T follicular helper cell (primary cell): ENCODE results near the gene RGS11.
"Not testable (repeated sequence)": the region's sequence is repeated elsewhere in the genome, so short reads cannot be mapped to it uniquely, and the experiment has no call there.

Experiments used
- DNase-seq: peaks from one replicate; pipeline ENCODE4 v3.0.0-alpha.2; 2020; ENCODE audit warnings: low read depth

RGS11 gene

DNA sequence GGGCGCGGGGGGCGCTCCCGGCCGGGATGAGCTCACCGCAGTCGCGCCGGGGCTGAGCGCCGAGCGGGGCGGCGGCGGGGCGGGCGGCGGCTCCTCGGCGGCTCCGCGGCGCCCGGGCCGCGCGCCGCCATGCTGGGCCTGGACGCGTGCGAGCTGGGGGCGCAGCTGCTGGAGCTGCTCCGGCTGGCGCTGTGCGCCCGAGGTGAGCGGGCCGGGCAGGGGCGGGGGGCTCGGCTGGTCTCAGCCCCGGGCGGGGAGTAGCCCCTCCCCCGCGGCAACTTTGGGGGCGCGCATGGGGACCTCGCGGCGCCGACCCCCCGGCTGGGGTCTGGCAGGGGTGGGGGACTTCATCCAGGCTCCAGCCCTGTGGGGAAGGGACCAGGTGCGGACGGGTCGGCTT is 4.8 kb upstream of the RGS11 start, which contains the start of gene ARHGDIG:
Gene ARHGDIG (plus strand): TSS at position 40 of the 400 bp plus-strand sequence. CDS start 90 bp downstream, at position 130.
- no peak for DNase-seq

DNA sequence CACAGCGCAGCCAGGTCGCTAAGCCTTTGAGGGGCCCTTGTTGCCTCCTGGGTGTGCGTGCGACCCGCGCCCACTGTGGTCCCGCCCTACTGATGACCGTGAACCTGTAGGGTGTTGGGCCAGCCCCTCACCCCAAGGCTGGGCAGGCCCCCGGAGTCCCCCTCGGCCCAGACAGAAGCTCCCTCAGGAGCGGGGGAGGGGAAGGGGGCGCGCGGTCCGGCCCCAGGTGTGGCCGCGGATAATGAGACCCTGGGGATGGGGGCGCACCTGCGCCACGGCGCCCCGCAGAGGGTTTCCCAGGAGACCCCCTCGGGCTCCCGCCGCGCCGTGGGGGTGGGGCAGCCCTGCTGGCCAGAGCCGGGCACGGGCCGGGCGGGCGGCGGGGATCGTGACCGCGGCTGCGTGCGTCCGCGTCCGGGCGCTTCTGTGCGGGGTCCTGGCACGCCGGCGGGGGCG is 4.3 kb upstream of the RGS11 start:
- DNase-seq: no peak

DNA sequence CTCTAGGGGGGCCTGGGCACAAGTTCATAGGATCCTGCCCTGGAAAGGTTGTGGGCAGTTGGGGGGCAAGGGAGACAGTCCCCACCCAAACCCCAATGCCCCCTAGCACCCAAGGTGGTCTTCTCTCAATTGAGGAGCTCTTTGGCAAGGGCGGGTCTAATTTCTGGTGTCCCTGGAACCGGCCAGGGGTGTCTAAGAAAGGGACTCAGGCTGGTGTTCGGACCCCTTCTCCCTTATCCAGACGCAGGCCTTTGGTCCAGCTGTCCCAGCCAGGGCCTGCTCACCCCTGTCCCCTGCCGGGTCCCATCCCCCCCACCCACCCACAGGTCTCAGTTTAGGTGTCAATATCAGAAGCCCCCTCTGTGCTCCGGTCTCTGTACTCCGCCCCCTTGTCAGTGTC is 3.8 kb upstream of the RGS11 start:
- DNase-seq: no peak

DNA sequence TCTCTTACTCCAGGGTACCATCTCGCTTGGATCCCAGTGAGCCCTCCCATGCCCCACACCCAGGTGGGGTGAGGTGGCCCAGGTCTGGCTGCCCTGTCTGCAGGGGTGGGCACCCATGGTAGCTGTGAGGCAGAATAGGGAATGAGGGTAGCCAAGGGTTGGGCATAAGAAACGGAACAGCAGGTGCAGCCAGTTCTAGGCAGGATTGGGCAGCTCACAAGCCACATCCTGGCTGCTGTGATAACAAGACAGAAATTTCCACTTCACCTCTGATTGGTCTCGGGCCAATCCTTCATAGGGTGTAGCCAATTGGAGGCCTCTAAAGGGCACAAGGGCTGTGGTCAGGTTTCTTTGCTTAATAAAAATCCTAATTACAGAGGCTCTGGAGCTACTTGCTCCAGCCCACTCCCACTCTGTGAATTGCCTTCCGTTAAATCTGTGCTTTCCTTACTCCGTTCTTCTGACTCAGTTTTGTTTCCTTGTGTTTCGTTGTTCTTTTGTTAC is 3.2 kb upstream of the RGS11 start:
- peak; percentile 12 for DNase-seq

DNA sequence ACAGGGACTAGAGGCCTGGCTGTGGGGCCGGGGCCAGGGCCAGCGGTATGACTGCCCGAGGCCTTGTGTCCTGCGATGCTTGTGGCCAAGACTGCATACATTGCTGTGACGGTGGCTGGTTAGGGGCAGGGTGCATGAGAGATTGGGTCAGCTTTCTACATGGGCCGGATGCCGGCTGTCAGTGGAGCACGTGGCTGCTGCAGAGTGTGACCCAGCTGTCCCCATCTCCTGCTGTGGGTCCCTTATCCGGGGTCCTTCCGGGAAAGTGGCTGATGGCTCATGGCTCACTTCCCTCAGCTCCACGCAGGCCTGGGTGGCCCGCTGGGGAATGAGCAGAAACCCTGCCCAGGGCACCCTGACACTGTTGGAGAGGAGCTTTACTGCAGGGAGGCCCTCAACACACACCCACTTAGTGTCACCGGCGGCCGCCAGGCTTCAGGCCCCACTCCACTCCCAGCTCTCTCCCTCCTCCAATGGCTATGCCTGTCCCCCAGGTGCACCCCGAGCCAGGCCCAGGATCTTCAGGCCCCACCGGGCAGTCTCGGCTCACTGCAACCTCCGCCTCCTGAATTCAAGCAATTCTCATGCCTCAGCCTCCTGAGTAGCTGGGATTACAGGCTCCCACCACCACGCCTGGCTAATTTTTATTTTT is 808 bp upstream of the RGS11 start:
- no peak for DNase-seq

DNA sequence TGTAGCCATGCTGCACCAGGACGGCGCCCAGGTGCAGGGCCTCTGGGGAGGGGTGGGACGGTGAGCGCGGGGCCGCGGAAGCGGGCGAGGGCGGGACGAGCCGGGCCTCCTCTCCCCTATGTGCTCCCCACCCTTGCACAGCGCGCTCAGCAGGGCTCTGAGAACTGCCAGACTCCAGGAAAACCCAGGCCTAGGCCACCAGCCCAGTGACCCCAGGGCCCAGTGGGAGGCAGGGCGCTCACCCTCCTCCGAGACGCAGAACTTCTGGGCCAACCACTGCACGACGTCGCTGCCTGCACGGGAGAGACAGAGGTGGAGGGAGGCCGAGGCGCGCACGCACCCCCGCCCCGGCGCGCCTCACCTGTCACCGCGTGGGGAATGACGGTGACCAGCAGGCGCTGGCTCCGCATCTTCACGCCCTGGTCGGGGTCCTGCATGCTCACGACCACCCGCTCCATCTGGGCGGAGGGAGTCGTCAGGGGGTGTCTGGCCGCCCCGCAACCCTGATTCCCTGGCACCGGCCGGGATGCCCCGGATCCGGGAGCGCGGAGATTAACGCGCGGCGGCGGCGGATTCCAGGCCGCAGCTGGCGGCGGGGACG is 603 bp downstream of the RGS11 start:
- no peak for DNase-seq

DNA sequence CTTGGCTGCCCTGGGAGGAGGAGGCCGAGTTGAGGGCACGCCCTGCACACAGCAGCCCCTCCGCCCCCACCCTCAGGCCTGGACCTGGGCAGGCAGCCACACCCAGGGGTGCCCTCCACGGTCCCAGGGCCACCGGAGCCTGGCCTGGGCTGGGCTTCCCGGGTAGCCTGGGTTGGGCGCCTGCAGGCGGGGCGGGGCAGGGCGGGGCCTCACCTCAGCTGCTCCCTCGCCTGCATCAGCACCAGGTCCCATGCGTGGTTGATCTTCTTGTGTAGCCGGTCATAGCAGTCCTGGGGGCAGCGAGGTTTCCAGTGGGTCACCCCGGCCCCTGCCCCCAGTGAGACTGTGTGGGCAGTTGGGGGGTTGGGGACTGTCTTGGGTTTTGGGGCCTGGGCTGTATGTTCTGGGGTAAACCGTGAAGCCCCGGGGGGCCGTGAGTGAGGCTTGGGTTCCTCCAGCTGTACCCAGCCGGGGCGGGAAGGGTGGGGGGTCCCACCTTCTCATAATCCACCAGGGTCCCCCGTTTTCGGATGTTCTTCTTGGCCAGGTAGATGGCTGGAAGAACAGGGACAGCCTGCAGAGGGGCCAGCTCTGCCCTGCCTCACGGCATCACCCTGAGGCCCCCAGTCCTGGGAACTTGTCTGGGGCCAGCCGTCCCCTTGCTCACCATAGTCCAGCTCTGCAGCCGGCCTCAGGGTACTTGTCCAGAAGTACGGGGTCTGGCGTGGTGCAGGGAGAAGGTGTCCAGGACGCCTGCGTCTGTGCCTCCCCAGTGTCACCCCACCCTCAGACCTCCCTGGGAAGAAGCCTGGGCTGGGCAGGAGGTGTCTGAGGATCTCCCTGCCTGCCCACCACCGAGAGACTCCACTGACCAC is 2.0 kb downstream of the RGS11 start:
- DNase-seq: no peak

DNA sequence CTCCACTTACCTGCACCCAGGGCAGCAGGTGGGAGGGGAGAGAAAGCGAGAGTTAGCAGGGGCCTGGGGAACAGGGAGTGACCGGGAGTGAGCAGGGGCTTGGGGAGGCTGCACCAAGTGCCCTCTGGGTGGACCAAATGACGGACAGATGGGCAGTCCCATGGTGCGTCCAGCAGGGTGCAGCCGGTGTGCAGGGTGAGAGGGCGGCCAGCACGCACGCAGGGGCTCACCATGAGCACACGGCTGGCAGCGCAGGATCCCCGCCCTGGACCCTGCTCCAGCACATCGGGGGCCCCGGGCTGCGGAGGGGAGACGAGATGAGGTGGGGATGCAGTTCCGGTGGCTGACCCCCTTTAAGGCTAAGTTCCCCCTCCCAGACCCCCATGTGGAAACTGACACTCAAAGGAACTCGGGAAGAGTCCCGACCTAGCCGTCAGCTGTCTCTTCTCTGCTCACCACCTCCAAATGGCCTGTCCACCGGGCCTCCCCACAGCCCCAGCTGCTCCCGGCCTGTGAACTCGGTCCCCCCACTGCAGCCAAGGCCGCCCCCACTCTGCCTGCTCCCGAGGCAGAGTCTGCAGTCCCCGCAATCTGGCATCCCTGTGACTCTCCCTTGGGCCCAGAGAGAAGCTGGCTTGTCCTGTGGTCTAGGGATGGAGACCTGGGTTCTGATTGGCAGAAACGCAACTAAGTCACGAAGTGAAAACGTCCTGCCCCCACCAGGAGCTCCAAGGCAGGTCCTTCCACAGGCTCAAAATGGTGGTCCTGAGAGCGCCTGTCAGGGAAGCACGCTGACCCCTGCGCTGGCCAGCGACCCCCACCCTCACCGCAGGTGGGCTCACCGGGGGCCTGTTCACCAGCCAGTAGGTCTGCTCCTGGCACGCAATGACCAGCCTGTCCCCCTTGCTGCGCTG is 2.9 kb downstream of the RGS11 start:
- DNase-seq: no peak

DNA sequence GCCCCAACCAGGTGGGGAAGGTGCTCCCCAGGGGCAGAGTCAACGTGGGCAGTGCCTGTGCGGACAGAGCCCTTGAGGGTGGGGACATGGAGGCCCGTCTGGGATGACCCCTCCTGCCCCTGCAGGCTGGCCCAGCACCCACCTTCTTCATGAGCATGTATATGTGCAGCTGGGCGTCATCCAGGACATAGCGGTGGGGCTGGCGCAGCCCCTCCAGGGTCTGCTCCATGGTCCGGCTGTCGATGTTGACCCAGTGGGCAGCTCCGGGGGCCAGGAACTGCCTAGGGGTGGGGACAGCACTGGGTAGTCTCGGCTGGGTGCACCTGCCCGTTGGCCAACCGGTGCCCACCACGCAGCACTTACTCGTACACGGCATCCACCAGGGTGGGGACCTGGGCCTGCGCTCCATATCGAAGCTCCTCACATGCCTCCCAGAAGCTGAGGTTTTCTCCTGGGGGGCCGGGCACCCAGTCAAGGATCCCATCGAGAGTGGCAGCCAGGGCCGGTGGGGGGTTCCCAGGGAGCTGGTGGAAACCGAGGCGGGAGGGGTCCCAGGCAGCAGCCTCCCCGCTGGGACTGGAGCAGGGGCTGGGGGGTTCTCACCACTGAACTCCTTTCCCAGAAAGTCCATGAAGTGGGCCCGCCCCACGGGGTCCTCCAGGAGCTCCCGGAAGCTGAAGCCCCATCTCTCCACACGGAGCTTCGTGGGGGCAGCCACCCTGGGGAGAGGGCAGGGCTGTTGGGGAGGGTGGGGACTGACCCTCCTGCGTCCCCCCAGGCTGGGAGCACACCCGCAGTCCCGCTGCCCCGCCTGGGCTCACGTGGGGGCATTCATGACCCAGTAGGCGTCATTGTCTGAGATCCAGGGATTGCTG is 5.1 kb downstream of the RGS11 start:
- DNase-seq: no peak

DNA sequence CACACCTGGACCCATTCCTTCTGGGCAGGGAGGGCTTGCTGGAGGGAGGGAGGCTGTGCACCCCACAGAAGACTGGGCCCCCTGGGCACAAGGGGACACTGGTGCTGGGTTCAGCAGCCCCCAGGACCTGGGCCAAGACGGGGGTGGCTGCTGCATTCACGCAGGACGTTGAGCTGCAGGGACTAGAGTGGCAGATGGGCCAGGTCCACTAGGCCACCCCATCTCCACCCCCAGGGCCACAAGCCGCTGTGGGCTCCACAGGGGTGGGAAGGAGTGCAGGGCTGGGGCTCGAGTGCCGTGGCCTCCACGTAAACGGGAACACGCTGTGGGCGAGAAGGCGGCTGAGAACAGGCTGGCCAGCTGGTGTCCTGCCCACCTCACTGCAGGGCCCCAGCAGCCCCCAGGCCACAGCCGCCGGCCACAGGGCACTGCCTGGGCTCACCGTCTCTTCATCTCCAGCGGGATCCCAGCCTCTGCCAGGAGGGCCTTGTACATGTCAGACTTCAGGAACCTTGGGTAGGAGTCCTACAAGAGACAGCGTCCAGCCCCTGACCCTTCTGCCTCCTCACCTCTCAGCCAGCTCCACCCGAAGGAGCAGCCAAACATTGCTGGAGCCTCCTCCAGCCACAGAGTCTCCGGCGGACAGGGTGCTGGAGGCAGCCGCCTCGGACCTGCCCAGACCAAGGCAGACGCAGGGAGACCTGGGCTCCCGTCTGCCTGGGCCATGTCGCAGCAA is 6.5 kb downstream of the RGS11 start:
- no peak for DNase-seq

DNA sequence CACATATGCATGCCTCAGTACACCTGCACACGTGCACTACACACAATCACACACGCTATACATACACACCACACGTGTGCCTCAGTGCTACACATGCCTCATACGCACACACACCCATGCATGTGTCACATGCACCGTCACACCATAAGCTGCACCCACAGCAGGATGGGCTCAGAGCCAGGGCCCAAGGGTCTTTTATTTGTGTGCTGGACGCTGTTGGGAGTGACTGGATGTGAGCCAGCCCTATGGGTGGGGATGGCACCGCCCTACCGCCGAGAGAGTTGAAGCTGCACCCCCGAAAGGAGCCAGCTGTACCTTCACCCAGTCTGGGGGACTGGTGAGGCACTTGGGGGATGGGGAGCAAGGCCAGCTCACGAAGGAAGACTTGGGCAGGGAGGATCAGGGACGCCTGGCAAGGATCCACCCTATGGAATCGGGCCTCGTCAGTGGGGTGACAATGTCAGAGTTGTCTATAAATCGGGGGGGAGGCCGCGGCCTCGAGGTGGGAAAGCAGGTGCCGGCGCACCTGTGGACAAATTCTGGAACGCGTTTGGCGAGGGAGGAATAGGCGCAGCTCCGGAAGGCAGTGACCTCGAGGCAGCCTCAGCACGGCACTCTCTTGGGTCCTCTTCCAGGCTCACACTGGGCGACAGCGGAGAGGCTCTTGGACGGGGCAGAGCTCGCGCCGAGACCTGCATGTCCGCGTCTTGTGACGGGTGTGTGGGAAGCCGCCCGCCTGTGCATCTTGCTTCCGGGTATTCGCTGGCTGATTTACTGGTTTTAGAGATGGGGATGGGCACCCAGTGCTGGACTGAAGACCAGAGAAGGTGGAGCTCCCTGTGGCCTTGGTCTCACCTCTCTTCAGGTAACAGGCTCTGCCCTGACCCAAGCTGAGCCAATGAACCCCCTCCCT is 7.3 kb downstream of the RGS11 start:
- DNase-seq: no peak

DNA sequence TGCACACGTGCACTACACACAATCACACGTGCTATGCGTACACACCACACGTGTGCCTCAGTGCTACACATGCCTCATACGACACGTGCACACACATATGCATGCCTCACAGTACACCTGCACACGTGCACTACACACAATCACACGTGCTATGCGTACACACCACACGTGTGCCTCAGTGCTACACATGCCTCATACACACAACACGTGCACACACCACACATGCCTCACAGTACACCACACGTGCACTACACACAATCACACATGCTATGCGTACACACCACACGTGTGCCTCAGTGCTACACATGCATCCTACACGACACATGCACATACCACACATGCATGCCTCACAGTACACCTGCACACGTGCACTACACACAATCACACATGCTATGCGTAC is 8.2 kb downstream of the RGS11 start:
- not testable (repeated sequence) for DNase-seq

DNA sequence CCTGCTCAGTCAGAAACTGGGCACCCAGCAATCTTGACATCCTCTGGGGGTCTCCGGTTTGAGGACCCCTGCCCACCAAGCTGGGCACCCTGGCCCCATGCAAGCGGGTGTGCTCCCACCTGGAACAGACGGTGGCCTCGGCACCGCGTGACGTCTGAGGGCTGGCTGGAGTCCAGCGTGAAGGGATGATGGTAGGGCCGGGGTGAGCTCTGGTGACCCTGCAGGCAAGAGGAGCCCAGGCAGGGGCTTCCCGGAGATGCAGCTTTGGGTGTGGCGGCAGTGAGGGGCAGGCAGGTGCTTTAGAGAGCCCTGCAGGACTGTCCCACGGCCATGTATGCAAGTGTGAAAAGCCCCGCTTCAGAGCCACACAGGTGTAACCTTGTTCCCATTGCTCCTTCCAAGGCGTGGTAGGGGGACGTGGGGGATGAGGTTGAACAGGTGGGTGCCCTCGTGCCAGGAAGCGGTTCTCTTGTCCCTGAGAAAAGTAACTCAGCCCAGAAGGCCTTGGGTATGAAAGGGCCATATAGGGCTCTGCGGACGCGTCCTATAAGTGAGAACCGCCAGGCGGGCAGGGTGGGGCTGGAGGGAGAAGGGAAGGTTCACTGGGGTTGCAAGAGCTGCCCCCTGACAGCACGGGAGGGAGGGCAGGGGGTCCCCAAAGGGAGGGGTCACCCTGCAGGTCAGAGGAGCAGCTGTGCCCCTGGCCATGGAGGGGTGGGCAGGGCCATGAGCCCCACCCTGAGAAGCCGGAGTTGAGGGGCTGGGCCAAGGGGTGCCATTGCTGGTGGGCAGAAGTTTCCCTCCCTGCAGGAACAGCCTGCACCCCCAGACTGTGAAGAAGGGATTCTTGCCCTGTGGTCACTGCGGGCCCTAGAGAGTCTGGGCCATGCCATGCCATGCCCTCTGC is 9.2 kb downstream of the RGS11 start:
- DNase-seq: no peak

DNA sequence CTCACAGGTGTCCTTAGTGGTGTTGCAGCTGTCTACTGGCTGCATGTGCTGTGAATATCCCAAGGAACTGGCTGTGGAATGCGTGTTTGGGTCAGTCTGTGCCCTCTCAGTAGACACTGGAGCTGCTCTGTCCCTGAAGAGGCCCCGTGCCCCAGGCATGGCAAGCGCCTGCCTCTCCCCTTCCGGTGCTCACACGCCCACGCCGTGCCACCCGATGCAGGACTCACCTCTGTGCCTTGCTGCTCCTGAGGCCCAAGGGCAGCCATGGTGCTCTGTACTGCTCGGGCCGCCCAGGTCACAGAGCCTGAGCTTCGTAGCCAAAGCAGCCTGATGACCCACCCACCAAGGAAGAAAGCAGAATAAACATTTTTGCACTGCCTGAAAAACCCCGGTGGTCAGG is 10.0 kb downstream of the RGS11 start:
- no peak for DNase-seq

DNA sequence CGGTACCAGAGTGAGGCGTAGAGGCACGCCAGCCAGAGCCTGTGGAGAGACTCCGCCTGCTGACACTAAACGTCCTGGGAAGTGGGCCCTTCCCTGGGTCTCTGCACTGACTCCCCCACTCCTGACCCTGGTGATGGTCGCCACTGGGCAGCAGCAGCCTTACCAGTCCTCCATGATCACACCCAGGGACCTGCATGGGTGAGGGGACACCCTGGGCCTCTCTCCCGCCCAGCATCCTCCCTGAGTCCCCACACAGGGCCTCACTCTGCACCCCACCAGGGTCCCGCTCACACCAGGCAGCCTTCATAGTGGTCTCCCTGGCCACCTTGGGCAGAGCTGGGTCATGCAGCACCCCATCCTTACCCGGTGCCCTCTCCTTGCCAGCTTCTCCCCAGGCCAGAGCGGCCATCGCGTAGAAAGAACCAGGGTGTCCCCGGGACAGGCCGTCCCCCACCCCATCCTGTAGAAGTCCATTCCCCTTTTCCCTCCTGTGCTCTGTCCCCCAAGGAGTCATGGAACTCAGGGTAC is 10.7 kb downstream of the RGS11 start:
- no peak for DNase-seq

DNA sequence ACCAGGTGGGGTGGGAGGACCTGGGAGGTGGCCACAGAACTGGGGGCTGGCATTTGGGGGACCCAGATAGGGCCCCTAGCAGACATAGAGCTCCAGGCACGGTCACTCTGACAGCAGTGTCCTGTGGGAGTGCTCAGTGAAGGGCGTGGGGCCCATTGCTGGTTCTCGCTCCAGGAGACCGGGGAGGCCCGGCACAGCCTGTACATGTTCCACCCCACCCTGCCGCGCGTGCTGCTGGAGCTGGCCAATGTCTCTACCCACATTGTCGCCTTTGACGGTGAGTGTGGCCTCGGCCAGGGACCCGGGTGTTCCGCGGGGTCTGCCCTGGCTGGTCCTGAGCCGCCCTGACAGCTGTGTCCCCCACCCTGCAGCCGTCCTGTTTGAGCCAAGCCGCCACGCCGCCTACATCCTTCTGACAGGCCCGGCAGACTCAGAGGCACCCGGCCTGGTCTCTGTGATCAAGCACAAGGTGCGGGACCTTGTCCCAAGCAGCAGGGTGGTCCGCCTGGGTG is 11.2 kb downstream of the RGS11 start:
- DNase-seq: no peak

DNA sequence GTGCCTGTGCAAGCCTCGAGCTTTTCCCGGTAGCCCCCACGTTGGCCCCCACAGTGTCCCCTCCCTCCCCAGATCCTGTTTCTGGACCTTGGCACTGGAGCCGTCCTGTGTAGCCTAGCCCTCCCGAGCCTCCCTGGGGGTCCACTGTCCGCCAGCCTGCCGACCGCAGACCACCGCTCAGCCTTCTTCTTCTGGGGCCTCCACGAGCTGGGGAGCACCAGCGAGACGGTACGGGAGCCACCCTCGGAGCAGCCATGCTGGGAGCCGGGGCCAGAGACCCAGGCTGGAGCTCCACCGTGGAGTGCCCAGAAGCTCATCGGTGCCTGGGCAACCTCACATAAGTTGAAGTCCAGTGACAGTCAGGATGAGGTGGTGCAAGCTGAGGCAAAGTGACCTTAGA is 11.8 kb downstream of the RGS11 start:
- no peak for DNase-seq
